Activated CD8-positive, alpha-beta memory T cell treated with anti-CD3 and anti-CD28 coated beads, Interleukin-2, amount 10 ng/mL, durations not matched to agents 7 days and 5 days (primary cell): Measurements from ENCODE around the gene SFT2D3. TPM values are rescaled to one million over a fixed set of nuclear protein-coding genes. Genes with fewer than 3 reads are reported as not detected.
"Not testable (repeated sequence)": the region's sequence is repeated elsewhere in the genome, so short reads cannot be mapped to it uniquely, and the experiment has no call there.

Experiments used
- ATAC-seq: fragments of 150-1000 bp; cut with Tn5 transposase; one replicate; pipeline ENCODE4 v1.10.0; 2021; ENCODE audit warnings: moderate library complexity
- CTCF ChIA-PET: fragments of 350-600 bp; sonication (Branson Sonifier 250); formaldehyde crosslinking; loops from one replicate; lab custom pipeline; 2021; ENCODE audit warnings: antibody characterized with exemption; lab: Charles Lee
- DNase-seq: peaks from one replicate; pipeline ENCODE4 v3.0.0-alpha.2; 2020
- H3K27ac Mint-ChIP-seq: one replicate; pipeline ENCODE4 v1.8.0; 2021; ENCODE audit warnings: mild to moderate bottlenecking, mixed read lengths
- H3K27me3 Mint-ChIP-seq: one replicate; pipeline ENCODE4 v1.8.0; 2021; ENCODE audit warnings: mixed read lengths
- H3K36me3 Mint-ChIP-seq: one replicate; pipeline ENCODE4 v1.8.0; 2021; ENCODE audit warnings: mild to moderate bottlenecking, mixed read lengths
- H3K4me1 Mint-ChIP-seq: one replicate; pipeline ENCODE4 v1.8.0; 2021; ENCODE audit warnings: mixed read lengths
- H3K4me3 Mint-ChIP-seq: one replicate; pipeline ENCODE4 v1.8.0; 2021; ENCODE audit warnings: mild to moderate bottlenecking, moderate library complexity, mixed read lengths
- H3K9me3 Mint-ChIP-seq: one replicate; pipeline ENCODE4 v1.8.0; 2022; ENCODE audit warnings: low read depth, mixed read lengths
- total RNA-seq, 2 experiments: library from RNA; stranded (reverse); gene quantifications; one replicate each; pipeline ENCODE4 v1.2.3, GENCODE V29; 2021

The SFT2D3 gene
- total RNA-seq, 2 experiments from 2014 or later, result 4.1 to 4.6 TPM

GRCh38 chr2:127740665-127741288 is 39.5 kb downstream of the SFT2D3 start:
- no peak for ATAC-seq
- Mint-ChIP-seq H3K9me3 (no peaks in the 10 kb centered on the region), H3K27me3 (no peaks in the 10 kb centered on the region), H3K36me3 (peaks cover 49% of the 10 kb centered on the region), H3K4me3 (no peak overlapping the region), H3K4me1 (peaks cover 40% of the 10 kb centered on the region), H3K27ac (no peak overlapping the region)
- no peak for DNase-seq
- CTCF ChIA-PET, result no interaction called here

- Mint-ChIP-seq H3K9me3 (no peaks in the 10 kb centered on the region), H3K27me3 (no peaks in the 10 kb centered on the region), H3K36me3 (peaks cover 50% of the 10 kb centered on the region), H3K4me1 (peaks cover 31% of the 10 kb centered on the region), H3K27ac (no peak overlapping the region), H3K4me3 (no peak overlapping the region)
- DNase-seq, result no peak
- ATAC-seq, result no peak
- CTCF ChIA-PET, result no interaction called here
These were observed 42.3 kb downstream of the SFT2D3 start for GRCh38 chr2:127743477-127744026.

GRCh38 chr2:127747621-127748020 is 46.3 kb downstream of the SFT2D3 start:
- H3K9me3 Mint-ChIP-seq, result no peaks in the 10 kb centered on the region
- H3K36me3 Mint-ChIP-seq, result peaks cover 35% of the 10 kb centered on the region
- no peaks in the 10 kb centered on the region for H3K27me3 Mint-ChIP-seq
- CTCF ChIA-PET, result interaction anchor here (1.3 kb wide), 1 partner anchor 16 kb away, joined by 4 read pairs; no protein-coding TSS in a partner anchor
- no peak overlapping the region for H3K4me3 Mint-ChIP-seq
- ATAC-seq, result no peak
- DNase-seq, result no peak
- peaks cover 8% of the 10 kb centered on the region for H3K4me1 Mint-ChIP-seq
- no peak overlapping the region for H3K27ac Mint-ChIP-seq

- DNase-seq, H3K9me3 Mint-ChIP-seq, H3K4me3 Mint-ChIP-seq, H3K4me1 Mint-ChIP-seq, ATAC-seq, H3K27me3 Mint-ChIP-seq: not testable (repeated sequence)
- H3K36me3 Mint-ChIP-seq, result peaks cover 31% of the 10 kb centered on the region
- peak overlapping the region; percentile 32 for H3K27ac Mint-ChIP-seq
- CTCF ChIA-PET, result interaction anchor here (1.0 kb wide), 1 partner anchor 30 kb away, joined by 4 read pairs; no protein-coding TSS in a partner anchor
These were observed 48.2 kb downstream of the SFT2D3 start for GRCh38 chr2:127749537-127749936.

- CTCF ChIA-PET, result no interaction called here
- Mint-ChIP-seq H3K27me3 (no peaks in the 10 kb centered on the region), H3K4me1 (no peaks in the 10 kb centered on the region), H3K9me3 (no peaks in the 10 kb centered on the region), H3K4me3 (no peak overlapping the region), H3K36me3 (peaks cover 19% of the 10 kb centered on the region), H3K27ac (no peak overlapping the region)
- ATAC-seq, result no peak
- DNase-seq, result no peak
These were observed 52.1 kb downstream of the SFT2D3 start for GRCh38 chr2:127753374-127753773.

GRCh38 chr2:127754186-127754585 is 52.9 kb downstream of the SFT2D3 start:
- Mint-ChIP-seq H3K27ac (no peak overlapping the region), H3K4me3 (no peak overlapping the region), H3K9me3 (no peaks in the 10 kb centered on the region), H3K27me3 (no peaks in the 10 kb centered on the region), H3K36me3 (peaks cover 19% of the 10 kb centered on the region), H3K4me1 (no peaks in the 10 kb centered on the region)
- DNase-seq (no peak), ATAC-seq (no peak)
- CTCF ChIA-PET, result interaction anchor here (0.9 kb wide), 1 partner anchor 26 kb away, joined by 3 read pairs; no protein-coding TSS in a partner anchor

Other genes with a start within 250 kb of the SFT2D3 start
- 10 to 100 TPM; 53.2 to 55.1 TPM for gene IWS1, start 175.0 kb upstream of the SFT2D3 start, total RNA-seq
- gene MYO7B, start 165.8 kb upstream of the SFT2D3 start, total RNA-seq, result under 1 TPM in 1 of 2 experiments, not detected in 1; 0.26 TPM
- gene GPR17, start 55.3 kb upstream of the SFT2D3 start, total RNA-seq, result not detected
- 10 to 100 TPM in 1 of 2 experiments, 1 to 10 TPM in 1; 4.5 to 11.4 TPM for gene LIMS2, start 26.0 kb upstream of the SFT2D3 start, total RNA-seq
- gene WDR33, start 109.7 kb downstream of the SFT2D3 start, total RNA-seq, result 10 to 100 TPM; 66.3 to 72.4 TPM
- gene POLR2D, start 156.7 kb downstream of the SFT2D3 start, total RNA-seq, result 10 to 100 TPM; 52.3 to 56.4 TPM
- gene AMMECR1L, start 184.5 kb downstream of the SFT2D3 start, total RNA-seq, result 10 to 100 TPM; 13.3 to 18.5 TPM